ENCODE data around the gene AGBL4. TPM values are rescaled to one million over a fixed set of nuclear protein-coding genes. Genes with fewer than 3 reads are reported as not detected.

Gene AGBL4
- total and polyA plus RNA-seq, 8 donors, result 0.32 to 1.3 (median 0.87) TPM

DNA sequence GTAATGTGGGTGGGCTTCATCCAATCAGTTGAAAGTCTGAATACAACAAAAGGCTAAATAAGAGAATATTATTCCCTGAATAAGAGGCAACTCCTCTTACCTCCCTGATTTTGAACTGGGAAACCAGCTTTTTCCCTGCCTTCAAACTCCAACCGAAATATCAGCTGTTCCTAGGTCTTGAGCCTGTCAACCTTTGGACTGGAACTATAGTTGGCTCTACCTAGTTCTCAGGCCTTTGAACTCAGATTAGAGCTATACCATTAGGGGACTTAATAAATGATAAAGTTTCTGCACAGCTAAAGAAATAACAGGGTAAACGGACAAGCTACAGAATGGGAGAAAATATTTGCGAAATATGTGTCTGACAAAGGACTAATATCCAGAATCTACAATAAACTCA, 1203.3 kb downstream of the AGBL4 start:
- DNase-seq (no peak), ATAC-seq (no peak)
- H3K9me3 ChIP-seq, result no peaks in the 10 kb centered on the region
- H3K4me3 ChIP-seq, result no peak overlapping the region
- H3K36me3 ChIP-seq, result no peaks in the 10 kb centered on the region
- no peaks in the 10 kb centered on the region for H3K27me3 ChIP-seq
- TF ChIP-seq, protein P1, sequence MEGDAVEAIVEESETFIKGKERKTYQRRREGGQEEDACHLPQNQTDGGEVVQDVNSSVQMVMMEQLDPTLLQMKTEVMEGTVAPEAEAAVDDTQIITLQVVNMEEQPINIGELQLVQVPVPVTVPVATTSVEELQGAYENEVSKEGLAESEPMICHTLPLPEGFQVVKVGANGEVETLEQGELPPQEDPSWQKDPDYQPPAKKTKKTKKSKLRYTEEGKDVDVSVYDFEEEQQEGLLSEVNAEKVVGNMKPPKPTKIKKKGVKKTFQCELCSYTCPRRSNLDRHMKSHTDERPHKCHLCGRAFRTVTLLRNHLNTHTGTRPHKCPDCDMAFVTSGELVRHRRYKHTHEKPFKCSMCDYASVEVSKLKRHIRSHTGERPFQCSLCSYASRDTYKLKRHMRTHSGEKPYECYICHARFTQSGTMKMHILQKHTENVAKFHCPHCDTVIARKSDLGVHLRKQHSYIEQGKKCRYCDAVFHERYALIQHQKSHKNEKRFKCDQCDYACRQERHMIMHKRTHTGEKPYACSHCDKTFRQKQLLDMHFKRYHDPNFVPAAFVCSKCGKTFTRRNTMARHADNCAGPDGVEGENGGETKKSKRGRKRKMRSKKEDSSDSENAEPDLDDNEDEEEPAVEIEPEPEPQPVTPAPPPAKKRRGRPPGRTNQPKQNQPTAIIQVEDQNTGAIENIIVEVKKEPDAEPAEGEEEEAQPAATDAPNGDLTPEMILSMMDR (IDR thresholded peaks at IDR 0.05), result no peak
- intact Hi-C loops (cut with DNase I), result no loop called here
- no peaks in the 10 kb centered on the region for H3K4me1 ChIP-seq
- H3K27ac ChIP-seq, result no peak overlapping the region

DNA sequence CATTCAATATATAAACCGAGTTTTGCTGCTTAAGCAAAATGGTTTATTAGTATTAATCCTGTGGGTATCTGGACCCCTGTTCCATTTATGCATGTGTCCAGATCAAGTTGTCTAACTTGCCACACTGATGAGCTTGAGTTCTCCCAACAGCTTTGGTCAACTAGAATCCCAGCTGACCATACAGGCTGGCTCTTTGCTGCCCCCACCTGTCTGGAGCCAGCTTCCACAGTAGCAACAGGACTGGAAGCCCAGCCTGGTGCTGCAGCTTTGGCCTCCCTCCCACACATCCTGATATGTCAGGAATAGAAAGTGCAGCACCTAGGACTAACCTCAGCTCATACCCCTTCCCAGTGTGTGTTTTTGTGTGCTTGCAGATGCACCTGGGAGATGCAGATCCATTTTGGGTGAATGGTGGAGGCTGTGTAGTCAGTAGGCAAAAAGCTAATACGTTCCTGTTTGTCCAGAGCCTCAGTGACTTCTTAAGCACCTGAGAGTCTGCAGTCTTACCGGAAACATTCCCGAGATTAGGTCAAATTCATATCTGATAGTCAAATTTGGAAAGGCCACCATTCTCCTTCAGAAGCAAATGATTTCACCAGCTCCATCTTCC, 1206.1 kb downstream of the AGBL4 start:
- Histone ChIP-seq H3K4me3 (no peak overlapping the region), H3K27me3 (no peaks in the 10 kb centered on the region), H3K4me1 (no peaks in the 10 kb centered on the region), H3K36me3 (no peaks in the 10 kb centered on the region), H3K27ac (no peak overlapping the region), H3K9me3 (no peaks in the 10 kb centered on the region)
- ATAC-seq (peak; percentile 97), DNase-seq (peak in 3 of 4 donors; percentile 61 to 72 (median 65))
- intact Hi-C loops (cut with DNase I), result loop anchor here in 1 of 2 donors (10.0 kb wide), 1 partner anchor 243 kb away; no protein-coding TSS in a partner anchor
- TF ChIP-seq, protein P1 (IDR thresholded peaks at IDR 0.05), result peak; percentile 56 to 67

DNA sequence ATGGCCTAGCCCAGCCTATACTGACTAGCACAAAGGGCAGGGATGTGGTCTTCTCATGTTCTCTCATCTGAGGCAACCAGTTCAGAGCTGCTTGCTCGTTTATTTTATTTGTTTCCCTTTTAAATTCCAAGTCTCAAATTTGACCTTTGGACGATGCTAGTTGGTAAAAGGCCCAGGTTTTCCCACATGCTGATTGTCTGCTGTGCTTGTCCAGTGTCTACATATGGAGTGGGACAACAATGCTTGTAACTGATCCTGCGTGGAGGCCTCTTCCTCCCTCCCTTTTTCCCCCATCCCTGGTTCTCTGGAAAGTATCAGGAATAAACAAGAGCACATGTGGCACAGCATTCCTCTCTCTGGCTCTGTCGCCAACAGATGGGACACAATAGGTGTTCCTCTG, 1213.0 kb downstream of the AGBL4 start:
- no peak for ATAC-seq
- TF ChIP-seq, protein P1 (IDR thresholded peaks at IDR 0.05), result no peak
- Histone ChIP-seq H3K27me3 (no peaks in the 10 kb centered on the region), H3K4me1 (no peaks in the 10 kb centered on the region), H3K9me3 (no peaks in the 10 kb centered on the region), H3K27ac (no peak overlapping the region), H3K36me3 (no peaks in the 10 kb centered on the region), H3K4me3 (no peak overlapping the region)
- intact Hi-C loops (cut with DNase I), result loop anchor here in 1 of 2 donors (10.0 kb wide), 1 partner anchor 236 kb away; no protein-coding TSS in a partner anchor
- no peak for DNase-seq

DNA sequence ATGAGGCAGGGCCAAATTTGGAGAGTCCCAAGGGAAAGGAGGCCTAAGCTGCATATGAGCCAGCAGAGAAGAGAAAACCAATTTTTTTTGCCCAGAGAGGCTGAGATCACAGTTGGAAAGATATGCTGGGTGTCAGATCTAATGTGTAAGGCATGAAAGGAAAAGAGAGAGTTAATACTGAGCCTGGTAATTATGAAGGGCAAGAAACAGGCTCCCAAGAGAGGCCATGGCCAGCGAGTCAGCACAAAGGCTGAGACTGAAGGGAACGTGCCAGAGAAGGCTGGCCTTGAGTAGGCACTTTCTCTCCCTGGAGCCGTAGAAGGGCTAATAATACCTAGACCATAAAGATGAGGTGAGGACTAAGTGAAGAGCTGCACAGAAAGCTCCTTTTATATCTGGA, 1215.3 kb downstream of the AGBL4 start:
- Histone ChIP-seq H3K27ac (no peak overlapping the region), H3K4me1 (no peaks in the 10 kb centered on the region), H3K4me3 (no peak overlapping the region), H3K9me3 (no peaks in the 10 kb centered on the region), H3K27me3 (no peaks in the 10 kb centered on the region), H3K36me3 (no peaks in the 10 kb centered on the region)
- DNase-seq (no peak), ATAC-seq (no peak)
- intact Hi-C loops (cut with DNase I), result no loop called here
- TF ChIP-seq, protein P1 (IDR thresholded peaks at IDR 0.05), result no peak

DNA sequence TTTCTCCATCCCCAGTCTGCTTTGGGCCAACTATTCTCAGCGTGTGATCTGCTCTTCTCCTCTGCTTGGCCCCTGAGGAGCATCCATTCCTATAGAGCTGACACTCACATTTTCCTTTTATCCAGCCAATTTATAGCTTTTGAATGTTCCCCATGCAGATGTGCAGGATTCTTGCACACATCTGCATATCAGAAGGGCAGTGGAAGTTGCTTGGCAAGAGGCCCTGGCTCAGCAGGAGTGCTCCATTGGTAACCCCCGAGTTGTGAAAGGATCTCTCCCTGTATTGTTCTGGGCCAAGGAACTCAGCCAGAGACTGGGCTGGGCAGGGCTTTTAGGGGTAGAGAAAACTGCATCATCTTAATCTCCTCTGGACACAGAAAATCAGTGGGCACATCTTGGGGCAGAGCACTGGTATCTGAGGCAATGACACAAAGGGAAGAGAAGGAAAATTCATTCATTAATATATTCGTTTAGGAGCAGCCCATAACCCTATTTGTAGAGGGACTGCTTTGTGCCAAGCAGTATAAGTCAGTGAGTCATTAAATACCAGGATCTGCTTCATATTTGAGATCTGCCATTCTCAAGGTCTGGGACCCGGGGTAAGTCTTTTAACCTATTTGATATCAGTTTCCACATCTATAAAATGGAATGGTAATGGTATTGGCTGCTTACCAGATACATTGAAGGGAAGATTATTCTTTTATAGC, 1216.0 kb downstream of the AGBL4 start:
- Histone ChIP-seq H3K27me3 (no peaks in the 10 kb centered on the region), H3K27ac (no peak overlapping the region), H3K36me3 (no peaks in the 10 kb centered on the region), H3K4me3 (no peak overlapping the region), H3K4me1 (no peaks in the 10 kb centered on the region), H3K9me3 (no peaks in the 10 kb centered on the region)
- TF ChIP-seq, protein P1 (IDR thresholded peaks at IDR 0.05), result no peak
- ATAC-seq (no peak), DNase-seq (peak in 1 of 4 donors; percentile 49)
- intact Hi-C loops (cut with DNase I), result no loop called here
